Measurements from ENCODE around the gene KPRP. TPM values are rescaled to one million over a fixed set of nuclear protein-coding genes. Genes with fewer than 3 reads are reported as not detected.

Gene KPRP
- total RNA-seq, 2 experiments from 2014 or later = not detected

DNA sequence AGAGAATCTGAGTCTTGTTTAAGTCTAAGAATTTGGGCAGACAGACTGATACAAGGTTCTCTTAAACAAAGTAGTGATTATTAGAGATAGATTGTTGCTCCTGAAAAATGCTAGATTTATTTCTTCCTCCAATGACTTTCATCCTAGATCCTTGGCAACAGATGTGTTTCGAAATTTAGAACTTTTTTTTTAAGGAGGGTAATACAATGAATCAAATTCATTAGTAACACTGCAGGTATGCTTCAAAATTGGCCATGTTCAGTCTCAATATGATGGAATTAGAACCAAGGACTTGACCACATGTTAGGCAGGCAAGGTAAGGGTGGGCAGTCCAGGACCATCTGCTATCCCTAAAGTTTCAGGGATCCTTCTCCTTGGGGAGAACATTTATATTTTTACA is 12.6 kb downstream of the KPRP start:
- Histone ChIP-seq H3K79me2 (ENCODE audit: insufficient read depth, low read depth, low read length) (no peaks in the 10 kb centered on the region), H3K27ac (ENCODE audit: low read depth, low read length, poor library complexity, severe bottlenecking) (no peak overlapping the region), H2AFZ (ENCODE audit: low read length) (no peak overlapping the region), H3K36me3 (ENCODE audit: insufficient read depth, low read length) (no peaks in the 10 kb centered on the region), H4K20me1 (ENCODE audit: insufficient read depth, low read length) (no peaks in the 10 kb centered on the region), H3K4me2 (ENCODE audit: low read length) (no peak overlapping the region), H3K9me3 (ENCODE audit: low read length) (no peaks in the 10 kb centered on the region), H3K4me3 (ENCODE audit: low read depth, low read length, poor library complexity, severe bottlenecking) (no peak overlapping the region), H3K9me2 (ENCODE audit: insufficient read depth, low read length) (no peaks in the 10 kb centered on the region), H3K4me1 (ENCODE audit: insufficient read depth, low read length, poor library complexity, severe bottlenecking) (no peaks in the 10 kb centered on the region)
- ChIA-PET POLR2A (no interaction called here), CTCF (ENCODE audit: unreplicated experiment) (no interaction called here)
- TF ChIP-seq EZH2phosphoT487 (IDR thresholded peaks at IDR 0.05; ENCODE audit: borderline replicate concordance, low read depth, low read length) = no peak
- TF ChIP-seq, protein P1, sequence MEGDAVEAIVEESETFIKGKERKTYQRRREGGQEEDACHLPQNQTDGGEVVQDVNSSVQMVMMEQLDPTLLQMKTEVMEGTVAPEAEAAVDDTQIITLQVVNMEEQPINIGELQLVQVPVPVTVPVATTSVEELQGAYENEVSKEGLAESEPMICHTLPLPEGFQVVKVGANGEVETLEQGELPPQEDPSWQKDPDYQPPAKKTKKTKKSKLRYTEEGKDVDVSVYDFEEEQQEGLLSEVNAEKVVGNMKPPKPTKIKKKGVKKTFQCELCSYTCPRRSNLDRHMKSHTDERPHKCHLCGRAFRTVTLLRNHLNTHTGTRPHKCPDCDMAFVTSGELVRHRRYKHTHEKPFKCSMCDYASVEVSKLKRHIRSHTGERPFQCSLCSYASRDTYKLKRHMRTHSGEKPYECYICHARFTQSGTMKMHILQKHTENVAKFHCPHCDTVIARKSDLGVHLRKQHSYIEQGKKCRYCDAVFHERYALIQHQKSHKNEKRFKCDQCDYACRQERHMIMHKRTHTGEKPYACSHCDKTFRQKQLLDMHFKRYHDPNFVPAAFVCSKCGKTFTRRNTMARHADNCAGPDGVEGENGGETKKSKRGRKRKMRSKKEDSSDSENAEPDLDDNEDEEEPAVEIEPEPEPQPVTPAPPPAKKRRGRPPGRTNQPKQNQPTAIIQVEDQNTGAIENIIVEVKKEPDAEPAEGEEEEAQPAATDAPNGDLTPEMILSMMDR (conservative IDR thresholded peaks at IDR 0.05; ENCODE audit: low read length) = no peak
- no TSS peak for BruUV-seq (replicated peaks)
- intact Hi-C loops (cut with micrococcal nuclease; ENCODE audit: unreplicated experiment) = no loop called here
- no peak for DNase-seq (ENCODE audit: low spot score)

DNA sequence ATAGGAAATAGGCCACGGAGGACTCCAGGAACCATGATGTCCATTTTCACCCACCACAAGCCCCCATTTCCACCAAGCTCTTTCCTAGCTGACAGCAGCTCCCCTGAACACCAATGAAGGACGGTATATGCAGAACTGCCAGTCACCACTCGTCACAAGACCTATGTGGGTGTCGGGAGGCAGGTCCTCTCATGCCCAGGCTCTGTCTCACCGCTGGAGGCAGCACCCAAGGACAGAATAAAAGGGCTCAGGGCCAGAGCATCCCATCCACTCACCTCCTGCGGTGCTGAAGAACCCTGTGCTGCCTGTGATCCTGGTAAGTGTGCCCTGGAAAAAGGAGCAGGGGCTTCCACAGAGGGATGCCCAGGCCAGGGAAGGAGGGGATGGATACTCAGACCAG is 17.1 kb downstream of the KPRP start, which contains the start of gene LCE1F:
TSS of gene LCE1F (plus strand) at position 266 of the 400 bp plus-strand sequence. CDS start 1,232 bp downstream, outside the sequence.
- BruUV-seq (replicated peaks) = no TSS peak
- intact Hi-C loops (cut with micrococcal nuclease; ENCODE audit: unreplicated experiment) = no loop called here
- Histone ChIP-seq H2AFZ (ENCODE audit: low read length) (no peak within 1 kb of the TSS), H3K4me3 (ENCODE audit: low read depth, low read length, poor library complexity, severe bottlenecking) (no peak within 1 kb of the TSS), H3K79me2 (ENCODE audit: insufficient read depth, low read depth, low read length) (no peaks in the 10 kb centered on the region), H3K9me2 (ENCODE audit: insufficient read depth, low read length) (no peaks in the 10 kb centered on the region), H3K36me3 (ENCODE audit: insufficient read depth, low read length) (no peaks in the 10 kb centered on the region), H3K4me2 (ENCODE audit: low read length) (no peak within 1 kb of the TSS), H4K20me1 (ENCODE audit: insufficient read depth, low read length) (no peaks in the 10 kb centered on the region), H3K4me1 (ENCODE audit: insufficient read depth, low read length, poor library complexity, severe bottlenecking) (no peaks in the 10 kb centered on the region), H3K27ac (ENCODE audit: low read depth, low read length, poor library complexity, severe bottlenecking) (no peak within 1 kb of the TSS), H3K9me3 (ENCODE audit: low read length) (no peaks in the 10 kb centered on the region)
- ChIA-PET POLR2A (no interaction called here), CTCF (ENCODE audit: unreplicated experiment) (no interaction called here)
- TF ChIP-seq EZH2phosphoT487 (IDR thresholded peaks at IDR 0.05; ENCODE audit: borderline replicate concordance, low read depth, low read length) = no peak
- TF ChIP-seq, protein P1 (conservative IDR thresholded peaks at IDR 0.05; ENCODE audit: low read length) = no peak
- no peak for DNase-seq (ENCODE audit: low spot score)

DNA sequence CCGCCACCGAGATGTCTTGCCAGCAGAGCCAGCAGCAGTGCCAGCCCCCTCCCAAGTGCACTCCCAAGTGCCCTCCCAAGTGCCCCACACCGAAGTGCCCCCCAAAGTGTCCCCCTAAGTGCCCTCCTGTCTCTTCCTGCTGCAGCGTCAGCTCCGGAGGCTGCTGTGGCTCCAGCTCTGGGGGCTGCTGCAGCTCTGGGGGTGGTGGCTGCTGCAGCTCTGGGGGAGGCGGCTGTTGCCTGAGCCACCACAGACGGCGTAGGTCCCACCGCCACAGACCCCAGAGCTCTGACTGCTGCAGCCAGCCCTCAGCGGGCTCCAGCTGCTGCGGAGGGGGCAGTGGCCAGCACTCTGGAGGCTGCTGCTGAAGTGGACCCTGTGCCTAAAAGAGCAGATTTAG is 18.5 kb downstream of the KPRP start:
- BruUV-seq (replicated peaks) = no TSS peak

More for the DNA sequence above, 18.5 kb downstream of the KPRP start:
- no peaks in the 10 kb centered on the region for H3K9me3 ChIP-seq (ENCODE audit: low read length)
- H3K4me2 ChIP-seq (ENCODE audit: low read length) = no peak overlapping the region
- H2AFZ ChIP-seq (ENCODE audit: low read length) = no peak overlapping the region
- H4K20me1 ChIP-seq (ENCODE audit: insufficient read depth, low read length) = no peaks in the 10 kb centered on the region
- no peak overlapping the region for H3K4me3 ChIP-seq (ENCODE audit: low read depth, low read length, poor library complexity, severe bottlenecking)
- H3K27ac ChIP-seq (ENCODE audit: low read depth, low read length, poor library complexity, severe bottlenecking) = no peak overlapping the region
- no peaks in the 10 kb centered on the region for H3K9me2 ChIP-seq (ENCODE audit: insufficient read depth, low read length)
- H3K36me3 ChIP-seq (ENCODE audit: insufficient read depth, low read length) = no peaks in the 10 kb centered on the region
- CTCF ChIA-PET (ENCODE audit: unreplicated experiment) = no interaction called here
- no peak for TF ChIP-seq EZH2phosphoT487 (IDR thresholded peaks at IDR 0.05; ENCODE audit: borderline replicate concordance, low read depth, low read length)
- TF ChIP-seq, protein P1 (conservative IDR thresholded peaks at IDR 0.05; ENCODE audit: low read length) = no peak
- no peak for DNase-seq (ENCODE audit: low spot score)
- POLR2A ChIA-PET = no interaction called here
- no peaks in the 10 kb centered on the region for H3K79me2 ChIP-seq (ENCODE audit: insufficient read depth, low read depth, low read length)
- intact Hi-C loops (cut with micrococcal nuclease; ENCODE audit: unreplicated experiment) = no loop called here
- no peaks in the 10 kb centered on the region for H3K4me1 ChIP-seq (ENCODE audit: insufficient read depth, low read length, poor library complexity, severe bottlenecking)

Measured in OCI-LY7 (cell line).